A673 (cell line): Measurements from ENCODE around the gene PRDM16.

Source experiments
- CTCF ChIP-seq: fragments of 300-800, 200-600 bp; sonication (generic); conservative IDR thresholded peaks from 2 replicates; pipeline ENCODE4 v1.5.1; 2017; ENCODE audit warnings: low read depth, mild to moderate bottlenecking, antibody characterized with exemption, low read length, moderate library complexity, mixed read lengths
- EZH2 ChIP-seq: fragments of 200-600 bp; sonication (generic); IDR thresholded peaks from 2 replicates; pipeline ENCODE4 v1.6.1; 2017; ENCODE audit warnings: borderline replicate concordance, low read depth, mild to moderate bottlenecking, mixed read lengths, antibody characterized with exemption, low read length; ENCODE audit not compliant: poor library complexity, severe bottlenecking

- TF ChIP-seq CTCF = no peak
- no peak for TF ChIP-seq EZH2
Measured at GRCh38 chr1:3331564-3331963, 262.6 kb downstream of the PRDM16 start.
